ENCODE measurements around the gene ACBD6. TPM values are rescaled to one million over a fixed set of nuclear protein-coding genes. Genes with fewer than 3 reads are reported as not detected.

The ACBD6 gene
- total RNA-seq, 3 donors from 2014 or later, result 42.6 to 50.1 (median 48.8) TPM

GRCh38 chr1:180392427-180393145 lies 109.8 kb downstream of the ACBD6 start:
- Histone ChIP-seq H3K27ac (no peak overlapping the region), H3K27me3 (no peaks in the 10 kb centered on the region), H3K36me3 (no peaks in the 10 kb centered on the region), H3K4me3 (no peak overlapping the region), H3K4me1 (no peaks in the 10 kb centered on the region), H3K9me3 (no peaks in the 10 kb centered on the region)
- intact Hi-C loops (cut with DNase I; ENCODE audit: low total_unique reads), result no loop called here
- DNase-seq (ENCODE audit: low spot score in 2 of 2), result no peak
- TF ChIP-seq CTCF (IDR thresholded peaks at IDR 0.05) (no peak), POLR2AphosphoS5 (IDR thresholded peaks at IDR 0.05) (no peak), POLR2A (IDR thresholded peaks at IDR 0.05) (no peak)

GRCh38 chr1:180392020-180392419 lies 110.4 kb downstream of the ACBD6 start:
- Histone ChIP-seq H3K27ac (no peak overlapping the region), H3K9me3 (no peaks in the 10 kb centered on the region), H3K4me3 (no peak overlapping the region), H3K27me3 (no peaks in the 10 kb centered on the region), H3K4me1 (no peaks in the 10 kb centered on the region), H3K36me3 (no peaks in the 10 kb centered on the region)
- intact Hi-C loops (cut with DNase I; ENCODE audit: low total_unique reads), result no loop called here
- no peak for DNase-seq (ENCODE audit: low spot score in 2 of 2)
- TF ChIP-seq CTCF (IDR thresholded peaks at IDR 0.05) (no peak), POLR2A (IDR thresholded peaks at IDR 0.05) (no peak), POLR2AphosphoS5 (IDR thresholded peaks at IDR 0.05) (no peak)

- no peak for TF ChIP-seq CTCF (IDR thresholded peaks at IDR 0.05)
- no peak for TF ChIP-seq POLR2A (IDR thresholded peaks at IDR 0.05)
- TF ChIP-seq POLR2AphosphoS5 (IDR thresholded peaks at IDR 0.05), result no peak
- no peak overlapping the region for H3K27ac ChIP-seq
- H3K4me3 ChIP-seq, result no peak overlapping the region
- H3K27me3 ChIP-seq, result no peaks in the 10 kb centered on the region
- peaks cover 12 to 31% of the 10 kb centered on the region in 2 donors for H3K9me3 ChIP-seq
- intact Hi-C loops (cut with DNase I; ENCODE audit: low total_unique reads), result no loop called here
- no peak for DNase-seq (ENCODE audit: low spot score in 2 of 2)
- H3K36me3 ChIP-seq, result no peaks in the 10 kb centered on the region
- H3K4me1 ChIP-seq, result no peaks in the 10 kb centered on the region
Observed at GRCh38 chr1:180387413-180387812, 115.0 kb downstream of the ACBD6 start.

GRCh38 chr1:180386745-180387367 lies 115.5 kb downstream of the ACBD6 start:
- H3K9me3 ChIP-seq, result peaks cover 12 to 31% of the 10 kb centered on the region in 2 donors
- no peaks in the 10 kb centered on the region for H3K4me1 ChIP-seq
- no peak for DNase-seq (ENCODE audit: low spot score in 2 of 2)
- intact Hi-C loops (cut with DNase I; ENCODE audit: low total_unique reads), result no loop called here
- no peaks in the 10 kb centered on the region for H3K36me3 ChIP-seq
- no peak for TF ChIP-seq CTCF (IDR thresholded peaks at IDR 0.05)
- TF ChIP-seq POLR2A (IDR thresholded peaks at IDR 0.05), result no peak
- no peak for TF ChIP-seq POLR2AphosphoS5 (IDR thresholded peaks at IDR 0.05)
- no peak overlapping the region for H3K4me3 ChIP-seq
- H3K27ac ChIP-seq, result no peak overlapping the region
- no peaks in the 10 kb centered on the region for H3K27me3 ChIP-seq

- Histone ChIP-seq H3K4me1 (no peaks in the 10 kb centered on the region), H3K4me3 (no peak overlapping the region), H3K36me3 (no peaks in the 10 kb centered on the region), H3K9me3 (peaks cover 14 to 41% of the 10 kb centered on the region in 2 donors), H3K27me3 (no peaks in the 10 kb centered on the region), H3K27ac (no peak overlapping the region)
- DNase-seq (ENCODE audit: low spot score in 2 of 2), result no peak
- no peak for TF ChIP-seq POLR2A (IDR thresholded peaks at IDR 0.05)
- TF ChIP-seq CTCF (IDR thresholded peaks at IDR 0.05), result no peak
- no peak for TF ChIP-seq POLR2AphosphoS5 (IDR thresholded peaks at IDR 0.05)
- intact Hi-C loops (cut with DNase I; ENCODE audit: low total_unique reads), result no loop called here
Observed at GRCh38 chr1:180385144-180385543, 117.2 kb downstream of the ACBD6 start.

All from breast epithelium (tissue), 4 donors.